ENCODE measurements around the gene PPIL4. TPM values are rescaled to one million over a fixed set of nuclear protein-coding genes. Genes with fewer than 3 reads are reported as not detected.
A peak's percentile ranks its signal among the peaks of the same experiment; 100 is the strongest.

The PPIL4 gene
- total RNA-seq, 2 experiments from 2014 or later: 21.6 to 36.3 TPM

GRCh38 chr6:149473080-149474052 is 72.5 kb downstream of the PPIL4 start:
- Histone ChIP-seq H3K27ac (ENCODE audit: low read depth, low read length, poor library complexity, severe bottlenecking) (peak overlapping the region; percentile 99), H3K9me2 (ENCODE audit: insufficient read depth, low read length) (no peaks in the 10 kb centered on the region), H3K4me1 (ENCODE audit: insufficient read depth, low read length, poor library complexity, severe bottlenecking) (peaks cover 82% of the 10 kb centered on the region), H2AFZ (ENCODE audit: low read length) (peak overlapping the region; percentile 16; the same call in 1 of the 2 replicates), H3K36me3 (ENCODE audit: insufficient read depth, low read length) (peaks cover 45% of the 10 kb centered on the region), H3K4me2 (ENCODE audit: low read length) (peak overlapping the region; percentile 71), H3K9me3 (ENCODE audit: low read length) (peaks cover 7% of the 10 kb centered on the region; the same call in 1 of the 2 replicates), H3K79me2 (ENCODE audit: insufficient read depth, low read depth, low read length) (peaks cover 66% of the 10 kb centered on the region), H4K20me1 (ENCODE audit: insufficient read depth, low read length) (no peaks in the 10 kb centered on the region), H3K4me3 (ENCODE audit: low read depth, low read length, poor library complexity, severe bottlenecking) (peak overlapping the region; percentile 29)
- TF ChIP-seq CTCF (conservative IDR thresholded peaks at IDR 0.05; ENCODE audit: low read length) (peak; percentile 64), EZH2phosphoT487 (IDR thresholded peaks at IDR 0.05; ENCODE audit: borderline replicate concordance, low read depth, low read length) (no peak)
- ChIA-PET POLR2A (interaction anchor here (0.5 to 1.3 kb wide), 8 partner anchors 8 to 1923 kb away, joined by 3 to 7 read pairs (median 3); no protein-coding TSS in a partner anchor), CTCF (ENCODE audit: unreplicated experiment) (interaction anchor here (0.9 to 2.1 kb wide), 7 partner anchors 10 to 51 kb away, joined by 3 to 6 read pairs (median 3); partner anchors contain the start of gene ZC3H12D)
- DNase-seq (ENCODE audit: low spot score): peak; percentile 61
- BruUV-seq (replicated peaks): no TSS peak
- intact Hi-C loops (cut with micrococcal nuclease; ENCODE audit: unreplicated experiment): no loop called here

GRCh38 chr6:149472241-149472640 is 73.6 kb downstream of the PPIL4 start:
- Histone ChIP-seq H3K4me3 (ENCODE audit: low read depth, low read length, poor library complexity, severe bottlenecking) (no peak overlapping the region), H3K4me1 (ENCODE audit: insufficient read depth, low read length, poor library complexity, severe bottlenecking) (peaks cover 83% of the 10 kb centered on the region), H3K27ac (ENCODE audit: low read depth, low read length, poor library complexity, severe bottlenecking) (peak overlapping the region; percentile 99), H3K9me3 (ENCODE audit: low read length) (peaks cover 7% of the 10 kb centered on the region; the same call in 1 of the 2 replicates), H4K20me1 (ENCODE audit: insufficient read depth, low read length) (no peaks in the 10 kb centered on the region), H2AFZ (ENCODE audit: low read length) (no peak overlapping the region), H3K4me2 (ENCODE audit: low read length) (peak overlapping the region; percentile 71), H3K79me2 (ENCODE audit: insufficient read depth, low read depth, low read length) (peaks cover 59% of the 10 kb centered on the region; the same call in 1 of the 2 replicates), H3K9me2 (ENCODE audit: insufficient read depth, low read length) (no peaks in the 10 kb centered on the region), H3K36me3 (ENCODE audit: insufficient read depth, low read length) (peaks cover 45% of the 10 kb centered on the region)
- ChIA-PET POLR2A (no interaction called here), CTCF (ENCODE audit: unreplicated experiment) (interaction anchor here (1.4 to 2.1 kb wide), 2 partner anchors 13 to 45 kb away, joined by 5 to 6 read pairs; partner anchors contain the start of gene ZC3H12D)
- intact Hi-C loops (cut with micrococcal nuclease; ENCODE audit: unreplicated experiment): no loop called here
- no peak for DNase-seq (ENCODE audit: low spot score)
- TF ChIP-seq EZH2phosphoT487 (IDR thresholded peaks at IDR 0.05; ENCODE audit: borderline replicate concordance, low read depth, low read length) (no peak), CTCF (conservative IDR thresholded peaks at IDR 0.05; ENCODE audit: low read length) (no peak)
- no TSS peak for BruUV-seq (replicated peaks)

Measured in OCI-LY7 (cell line).